Upper lobe of left lung (tissue), 6 donors: ENCODE results near the gene KMT2E. TPM values are rescaled to one million over a fixed set of nuclear protein-coding genes. Genes with fewer than 3 reads are reported as not detected.

Experiments
- ATAC-seq, 2 donors: fragments of 200-7000 bp; cut with Tn5 transposase; one replicate each; pipeline ENCODE4 v1.9.1; 2022; ENCODE audit warnings: mild to moderate bottlenecking in 2 of 2, moderate library complexity in 2 of 2; ENCODE audit not compliant: low FRiP score in 2 of 2
- DNase-seq, 2 donors: peaks; one replicate each; pipeline ENCODE4 v3.0.0-alpha.2; 2019 to 2020
- H3K27ac ChIP-seq, 4 donors: fragments of 200-600 bp; sonication (generic); one replicate each; pipeline ENCODE4 v1.5.1; 2016 to 2019
- H3K27me3 ChIP-seq, 4 donors: fragments of 200-600 bp; sonication (generic); one replicate each; pipeline ENCODE4 v1.5.1; 2017 to 2019
- H3K36me3 ChIP-seq, 4 donors: fragments of 200-600 bp; sonication (generic); one replicate each; pipeline ENCODE4 v1.5.1; 2016 to 2019
- H3K4me1 ChIP-seq, 4 donors: fragments of 200-600 bp; sonication (generic); one replicate each; pipeline ENCODE4 v1.5.1; 2018 to 2019
- H3K4me3 ChIP-seq, 4 donors: fragments of 200-600 bp; sonication (generic); one replicate each; pipeline ENCODE4 v1.5.1; 2017 to 2019; ENCODE audit warnings: mild to moderate bottlenecking in 2 of 4, moderate library complexity in 1 of 4
- H3K9me3 ChIP-seq, 4 donors: fragments of 200-600 bp; sonication (generic); one replicate each; pipeline ENCODE4 v1.5.1; 2018 to 2019
- CTCF ChIP-seq, 6 experiments: fragments of 450-650 bp in 4 of 6; fragments of 200-600 bp in 2 of 6; sonication (generic) in 2 of 6; IDR thresholded peaks; one replicate each; pipeline ENCODE4 v1.5.1; 2016 to 2019; ENCODE audit warnings: antibody characterized with exemption in 6 of 6
- EP300 ChIP-seq, 4 donors: sonication (generic); formaldehyde crosslinking; IDR thresholded peaks; one replicate each; pipeline ENCODE4 v1.5.1; 2017; ENCODE audit warnings: antibody characterized with exemption in 4 of 4, control low read depth in 2 of 4
- POLR2A ChIP-seq, 4 donors: fragments of 450-650 bp; IDR thresholded peaks; one replicate each; pipeline ENCODE4 v1.5.1; 2016 to 2017; ENCODE audit warnings: antibody characterized with exemption in 4 of 4, mild to moderate bottlenecking in 2 of 4
- POLR2AphosphoS5 ChIP-seq, 2 donors: sonication (generic); formaldehyde crosslinking; IDR thresholded peaks; one replicate each; pipeline ENCODE4 v1.5.1; 2017; ENCODE audit warnings: antibody characterized with exemption in 2 of 2
- WGBS, 2 donors: methylation state at CpG; one replicate each; pipeline ENCODE4 v1.1.5; 2017 to 2018; 5-methylcytosine and 5-hydroxymethylcytosine counted together
- total RNA-seq, 6 donors: library from RNA; depleted of rRNA in 4 of 6; stranded (reverse); fragments of >200 nt in 4 of 6; gene quantifications; one replicate each; pipeline versions ENCODE4 v1.1.0 to v1.2.1, GENCODE V29; 2016 to 2021
- donor health status: DM: no; HTN: no; CAD: no; lungs with moderate emphysema.
- donor health status: DM: no; HTN: yes; CAD: no; lungs with severe emphysema.

Gene KMT2E
- total RNA-seq, 6 donors from 2014 or later: 77.3 to 182 (median 105) TPM

GRCh38 chr7:105030447-105030846 lies 16.4 kb downstream of the KMT2E start:
- ATAC-seq (no peak), DNase-seq (no peak)
- TF ChIP-seq POLR2A (IDR thresholded peaks at IDR 0.05) (no peak), CTCF (IDR thresholded peaks at IDR 0.05) (no peak), POLR2AphosphoS5 (IDR thresholded peaks at IDR 0.05) (no peak), EP300 (IDR thresholded peaks at IDR 0.05) (no peak)
- H3K27ac ChIP-seq: no peak overlapping the region
- H3K9me3 ChIP-seq: no peaks in the 10 kb centered on the region
- H3K36me3 ChIP-seq: no peaks in the 10 kb centered on the region
- no peaks in the 10 kb centered on the region for H3K27me3 ChIP-seq
- H3K4me1 ChIP-seq: peaks cover 48 to 67% (median 55%) of the 10 kb centered on the region in 4 donors
- no peak overlapping the region for H3K4me3 ChIP-seq

GRCh38 chr7:105032553-105033214 lies 18.7 kb downstream of the KMT2E start:
- no peak for ATAC-seq
- TF ChIP-seq CTCF (IDR thresholded peaks at IDR 0.05) (no peak), POLR2AphosphoS5 (IDR thresholded peaks at IDR 0.05) (no peak), EP300 (IDR thresholded peaks at IDR 0.05) (no peak), POLR2A (IDR thresholded peaks at IDR 0.05) (no peak)
- Histone ChIP-seq H3K27ac (no peak overlapping the region), H3K4me1 (peaks cover 38 to 57% (median 44%) of the 10 kb centered on the region in 4 donors), H3K4me3 (no peak overlapping the region), H3K9me3 (no peaks in the 10 kb centered on the region), H3K36me3 (no peaks in the 10 kb centered on the region), H3K27me3 (no peaks in the 10 kb centered on the region)
- WGBS, 2 donors: 95 to 97% methylated on average over 1 of the region's 1 CpG
- DNase-seq: no peak

GRCh38 chr7:105035349-105035748 lies 21.3 kb downstream of the KMT2E start:
- WGBS, 2 donors: 94 to 95% methylated on average over 5 of the region's 5 CpGs
- H3K27ac ChIP-seq: no peak overlapping the region
- no peak for TF ChIP-seq EP300 (IDR thresholded peaks at IDR 0.05)
- no peak for TF ChIP-seq POLR2AphosphoS5 (IDR thresholded peaks at IDR 0.05)
- TF ChIP-seq POLR2A (IDR thresholded peaks at IDR 0.05): no peak
- no peak for TF ChIP-seq CTCF (IDR thresholded peaks at IDR 0.05)
- H3K27me3 ChIP-seq: no peaks in the 10 kb centered on the region
- H3K9me3 ChIP-seq: no peaks in the 10 kb centered on the region
- peaks cover 35 to 50% (median 41%) of the 10 kb centered on the region in 4 donors for H3K4me1 ChIP-seq
- no peak for ATAC-seq
- DNase-seq: no peak
- no peaks in the 10 kb centered on the region for H3K36me3 ChIP-seq
- no peak overlapping the region for H3K4me3 ChIP-seq

GRCh38 chr7:105036217-105037168 lies 22.5 kb downstream of the KMT2E start:
- 65 to 74% methylated on average over 5 of the region's 5 CpGs for WGBS, 2 donors
- no peak overlapping the region for H3K27ac ChIP-seq
- no peaks in the 10 kb centered on the region for H3K9me3 ChIP-seq
- no peak overlapping the region for H3K4me3 ChIP-seq
- DNase-seq (no peak), ATAC-seq (no peak)
- no peak for TF ChIP-seq CTCF (IDR thresholded peaks at IDR 0.05)
- TF ChIP-seq POLR2A (IDR thresholded peaks at IDR 0.05): no peak
- TF ChIP-seq POLR2AphosphoS5 (IDR thresholded peaks at IDR 0.05): no peak
- peaks cover 0 to 8% (median 1%) of the 10 kb centered on the region in 4 donors for H3K36me3 ChIP-seq
- peaks cover 29 to 50% (median 44%) of the 10 kb centered on the region in 4 donors for H3K4me1 ChIP-seq
- no peaks in the 10 kb centered on the region for H3K27me3 ChIP-seq
